Measurements from ENCODE around the gene ANTXR1. TPM values are rescaled to one million over a fixed set of nuclear protein-coding genes. Genes with fewer than 3 reads are reported as not detected.

ANTXR1 gene
- total and polyA plus RNA-seq, 9 of the 15 experiments (the other 6 are each of a cell fraction or from before 2014, with no cell fraction given) = 0.07 to 1.00 (median 0.54) TPM

GRCh38 chr2:69013142-69013839 is at the start of gene ANTXR1 (continued):
- TF ChIP-seq RNF219 (CRISPR knock-in tag; IDR thresholded peaks at IDR 0.05) (no peak), AFF1 (IDR thresholded peaks at IDR 0.05; ENCODE audit: low read depth in 1 of 2, partially characterized antibody in 2 of 2) (no peak), ZNF586 (CRISPR knock-in tag; conservative IDR thresholded peaks at IDR 0.05) (no peak), SOX6 (IDR thresholded peaks at IDR 0.05) (no peak), PML (IDR thresholded peaks at IDR 0.05; ENCODE audit: low read length) (no peak), GATAD2A (IDR thresholded peaks at IDR 0.05) (no peak), C11orf30 (IDR thresholded peaks at IDR 0.05; ENCODE audit: low read depth) (no peak), NR2C2 (CRISPR knock-in tag; IDR thresholded peaks at IDR 0.05) (peak; percentile 86), NR2C2 (tag; IDR thresholded peaks at IDR 0.05) (peak; percentile 97), ZNF592 (IDR thresholded peaks at IDR 0.05) (no peak)
- TF ChIP-seq, protein P1, sequence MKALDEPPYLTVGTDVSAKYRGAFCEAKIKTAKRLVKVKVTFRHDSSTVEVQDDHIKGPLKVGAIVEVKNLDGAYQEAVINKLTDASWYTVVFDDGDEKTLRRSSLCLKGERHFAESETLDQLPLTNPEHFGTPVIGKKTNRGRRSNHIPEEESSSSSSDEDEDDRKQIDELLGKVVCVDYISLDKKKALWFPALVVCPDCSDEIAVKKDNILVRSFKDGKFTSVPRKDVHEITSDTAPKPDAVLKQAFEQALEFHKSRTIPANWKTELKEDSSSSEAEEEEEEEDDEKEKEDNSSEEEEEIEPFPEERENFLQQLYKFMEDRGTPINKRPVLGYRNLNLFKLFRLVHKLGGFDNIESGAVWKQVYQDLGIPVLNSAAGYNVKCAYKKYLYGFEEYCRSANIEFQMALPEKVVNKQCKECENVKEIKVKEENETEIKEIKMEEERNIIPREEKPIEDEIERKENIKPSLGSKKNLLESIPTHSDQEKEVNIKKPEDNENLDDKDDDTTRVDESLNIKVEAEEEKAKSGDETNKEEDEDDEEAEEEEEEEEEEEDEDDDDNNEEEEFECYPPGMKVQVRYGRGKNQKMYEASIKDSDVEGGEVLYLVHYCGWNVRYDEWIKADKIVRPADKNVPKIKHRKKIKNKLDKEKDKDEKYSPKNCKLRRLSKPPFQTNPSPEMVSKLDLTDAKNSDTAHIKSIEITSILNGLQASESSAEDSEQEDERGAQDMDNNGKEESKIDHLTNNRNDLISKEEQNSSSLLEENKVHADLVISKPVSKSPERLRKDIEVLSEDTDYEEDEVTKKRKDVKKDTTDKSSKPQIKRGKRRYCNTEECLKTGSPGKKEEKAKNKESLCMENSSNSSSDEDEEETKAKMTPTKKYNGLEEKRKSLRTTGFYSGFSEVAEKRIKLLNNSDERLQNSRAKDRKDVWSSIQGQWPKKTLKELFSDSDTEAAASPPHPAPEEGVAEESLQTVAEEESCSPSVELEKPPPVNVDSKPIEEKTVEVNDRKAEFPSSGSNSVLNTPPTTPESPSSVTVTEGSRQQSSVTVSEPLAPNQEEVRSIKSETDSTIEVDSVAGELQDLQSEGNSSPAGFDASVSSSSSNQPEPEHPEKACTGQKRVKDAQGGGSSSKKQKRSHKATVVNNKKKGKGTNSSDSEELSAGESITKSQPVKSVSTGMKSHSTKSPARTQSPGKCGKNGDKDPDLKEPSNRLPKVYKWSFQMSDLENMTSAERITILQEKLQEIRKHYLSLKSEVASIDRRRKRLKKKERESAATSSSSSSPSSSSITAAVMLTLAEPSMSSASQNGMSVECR (CRISPR knock-in tag; IDR thresholded peaks at IDR 0.05) = no peak
